ENCODE results near the gene RASAL2. TPM values are rescaled to one million over a fixed set of nuclear protein-coding genes. Genes with fewer than 3 reads are reported as not detected.

The RASAL2 gene
- total and polyA plus RNA-seq, 2 of the 13 experiments (the other 11 are each of a cell fraction or from before 2014, with no cell fraction given), result 5.4 to 5.9 TPM

- 0 out of 2 replicates have a peak, but pooled peaks have one; percentile 23 for TF ChIP-seq ZNF646 (CRISPR knock-in tag; IDR thresholded peaks at IDR 0.05)
- TF ChIP-seq GPBP1L1 (CRISPR knock-in tag; IDR thresholded peaks at IDR 0.05), result no peak
- TF ChIP-seq MIER3 (CRISPR knock-in tag; IDR thresholded peaks at IDR 0.05; ENCODE audit: borderline replicate concordance), result no peak; the same call in 1 of the 2 replicates
- TF ChIP-seq ZNF800 (CRISPR knock-in tag; IDR thresholded peaks at IDR 0.05), result peak; percentile 87; the same call in 1 of the 2 replicates
- TF ChIP-seq ZMAT5 (CRISPR knock-in tag; IDR thresholded peaks at IDR 0.05; ENCODE audit: borderline replicate concordance, low read depth), result no peak
- no peak for TF ChIP-seq CBFB (CRISPR knock-in tag; IDR thresholded peaks at IDR 0.05)
- TF ChIP-seq SRSF4 (IDR thresholded peaks at IDR 0.05; ENCODE audit: low read depth, low read length, poor library complexity, severe bottlenecking), result no peak
- TF ChIP-seq PRDM4 (CRISPR knock-in tag; IDR thresholded peaks at IDR 0.05; ENCODE audit: borderline replicate concordance), result no peak
- no peak for TF ChIP-seq DDIT3 (CRISPR knock-in tag; IDR thresholded peaks at IDR 0.05)
- no peak for TF ChIP-seq THAP9 (CRISPR knock-in tag; IDR thresholded peaks at IDR 0.05; ENCODE audit: borderline replicate concordance)
These were observed at the start of gene RASAL2 (continued) for GRCh38 chr1:178093951-178094738.

Measured in HepG2 (cell line).